OCI-LY7 (cell line): ENCODE results near the gene ZNF343. TPM values are rescaled to one million over a fixed set of nuclear protein-coding genes. Genes with fewer than 3 reads are reported as not detected.

Experiments used
- BruUV-seq: library from RNA; stranded (reverse); fragments of 400-500 nt; replicated peaks from 2 replicates; lab custom pipeline; 2021; lab: Mats Ljungman, UMichigan
- CTCF ChIA-PET: fragments of 300-600 bp; sonication (Branson Sonifier 250); formaldehyde crosslinking; loops from one replicate; lab custom pipeline; 2022; ENCODE audit warnings: antibody characterized with exemption; ENCODE audit not compliant: unreplicated experiment; lab: Charles Lee
- POLR2A ChIA-PET: fragments of 300-600 bp; sonication (Branson Sonifier 250); formaldehyde crosslinking; loops from one replicate; lab custom pipeline; 2022; ENCODE audit warnings: antibody characterized with exemption; lab: Charles Lee
- DNase-seq: peaks from one replicate; pipeline ENCODE4 v3.0.0-alpha.2; 2015; ENCODE audit warnings: low spot score
- H2AFZ ChIP-seq: fragments of 200-600 bp; sonication (generic), shearing (Covaris generic); 2 replicates; pipeline ENCODE4 v1.6.1; 2014; ENCODE audit warnings: mild to moderate bottlenecking, antibody characterized with exemption, low read length, moderate library complexity
- H3K27ac ChIP-seq: fragments of 200-600 bp; sonication (generic); 2 replicates; pipeline ENCODE4 v1.5.1; 2014; ENCODE audit warnings: mixed run types, low read depth, mild to moderate bottlenecking, moderate library complexity, low read length, inconsistent platforms; ENCODE audit not compliant: poor library complexity, severe bottlenecking
- H3K36me3 ChIP-seq: fragments of 200-600 bp; sonication (generic); 2 replicates; pipeline ENCODE4 v1.6.1; 2014; ENCODE audit warnings: mild to moderate bottlenecking, antibody characterized with exemption, low read length, moderate library complexity, mixed read lengths; ENCODE audit not compliant: insufficient read depth
- H3K4me1 ChIP-seq: fragments of 200-600 bp; sonication (generic); 2 replicates; pipeline ENCODE4 v1.5.1; 2014; ENCODE audit warnings: mild to moderate bottlenecking, low read length; ENCODE audit not compliant: insufficient read depth, poor library complexity, severe bottlenecking
- H3K4me2 ChIP-seq: fragments of 200-600 bp; sonication (generic); 2 replicates; pipeline ENCODE4 v1.6.1; 2014; ENCODE audit warnings: mild to moderate bottlenecking, low read length
- H3K4me3 ChIP-seq: fragments of 200-600 bp; sonication (generic); 2 replicates; pipeline ENCODE4 v1.5.1; 2014; ENCODE audit warnings: mild to moderate bottlenecking, low read depth, low read length; ENCODE audit not compliant: poor library complexity, severe bottlenecking
- H3K79me2 ChIP-seq: fragments of 200-600 bp; sonication (generic); 2 replicates; pipeline ENCODE4 v1.6.1; 2016; ENCODE audit warnings: low read depth, mild to moderate bottlenecking, low read length, moderate library complexity, mixed read lengths; ENCODE audit not compliant: insufficient read depth
- H3K9me2 ChIP-seq: fragments of 200-600 bp; sonication (generic); 2 replicates; pipeline ENCODE4 v1.6.1; 2016; ENCODE audit warnings: mild to moderate bottlenecking, low read length, mixed read lengths; ENCODE audit not compliant: insufficient read depth
- H3K9me3 ChIP-seq: fragments of 200-600 bp; sonication (generic); 2 replicates; pipeline ENCODE4 v1.6.1; 2014; ENCODE audit warnings: mild to moderate bottlenecking, mixed run types, low read length, mixed read lengths
- H4K20me1 ChIP-seq: fragments of 200-600 bp; sonication (generic); 2 replicates; pipeline ENCODE4 v1.6.1; 2014; ENCODE audit warnings: mild to moderate bottlenecking, antibody characterized with exemption, low read length, moderate library complexity, mixed read lengths; ENCODE audit not compliant: insufficient read depth
- CTCF ChIP-seq: fragments of 200-600 bp; sonication (generic); conservative IDR thresholded peaks from 2 replicates; pipeline ENCODE4 v1.5.1; 2014; ENCODE audit warnings: mild to moderate bottlenecking, antibody characterized with exemption, low read length, moderate library complexity, mixed read lengths
- EZH2phosphoT487 ChIP-seq: fragments of 200-600 bp; sonication (generic); IDR thresholded peaks from 2 replicates; pipeline ENCODE4 v1.6.1; 2018; ENCODE audit warnings: low read depth, borderline replicate concordance, mild to moderate bottlenecking, mixed run types, antibody characterized with exemption, low read length, moderate library complexity, mixed read lengths
- intact Hi-C: fragments of 100-400 bp; cut with micrococcal nuclease; formaldehyde crosslinking; loops from one replicate; pipeline ENCODE4 v1.10.0; 2022; ENCODE audit not compliant: unreplicated experiment
- total RNA-seq, 2 experiments: library from RNA; depleted of rRNA in 1 of 2; stranded (reverse); fragments of >200 nt in 1 of 2; shearing (Covaris generic) in 1 of 2; gene quantifications; 2 replicates each; pipeline ENCODE4 v1.2.3, GENCODE V29; 2014 to 2022

Gene ZNF343
- total RNA-seq, 2 experiments from 2014 or later, result 7.1 to 11.9 TPM

DNA sequence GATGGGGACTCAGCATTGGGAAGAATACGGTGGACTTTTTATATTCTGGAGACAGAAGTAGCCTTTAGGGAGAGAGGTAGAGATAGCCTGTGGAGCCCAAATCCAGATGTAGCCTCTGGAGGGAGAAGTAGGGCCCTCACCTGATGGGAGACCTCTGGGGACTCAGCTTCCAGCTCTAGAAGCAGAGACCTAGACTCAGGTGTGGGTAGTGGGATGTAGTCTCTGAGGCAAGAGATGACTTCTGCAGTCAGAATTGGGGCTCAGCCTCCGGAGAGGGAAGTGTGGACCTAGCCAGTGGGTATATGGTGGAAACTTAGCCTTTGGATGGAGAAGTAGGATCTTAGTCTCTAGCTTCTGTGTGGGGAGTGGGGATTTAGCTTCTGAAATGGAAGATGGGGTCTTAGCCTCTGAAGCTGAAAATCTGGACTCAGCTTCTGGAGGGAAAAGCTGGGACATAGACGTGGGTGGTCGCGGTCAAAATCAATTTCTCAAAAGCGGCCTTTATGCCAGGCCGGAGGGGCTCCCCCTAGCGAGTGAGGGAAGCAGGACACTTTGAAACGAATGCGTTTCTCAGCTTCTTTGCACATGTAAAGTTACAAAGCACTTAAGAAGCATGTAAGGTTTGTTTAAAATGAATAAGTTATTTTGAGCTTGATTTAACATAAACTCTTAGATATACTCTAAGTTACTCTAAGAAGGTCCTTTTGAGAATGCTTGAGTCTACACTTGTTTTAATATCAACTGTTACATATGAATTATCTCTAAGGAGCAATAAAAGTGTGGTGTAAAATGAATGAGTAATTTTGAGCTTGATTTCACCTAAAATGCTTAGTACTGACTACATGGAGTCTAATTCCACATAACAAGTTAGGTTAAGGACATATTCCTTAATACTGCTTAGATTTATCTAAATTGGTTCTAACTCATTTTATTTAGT is 12.9 kb upstream of the ZNF343 start:
- no peaks in the 10 kb centered on the region for H3K9me2 ChIP-seq
- no peak for TF ChIP-seq EZH2phosphoT487
- TF ChIP-seq CTCF, result peak; percentile 93
- no peaks in the 10 kb centered on the region for H3K9me3 ChIP-seq
- H3K36me3 ChIP-seq, result no peaks in the 10 kb centered on the region
- H3K27ac ChIP-seq, result no peak overlapping the region
- peak; percentile 58 for DNase-seq
- intact Hi-C loops, result loop anchor here (5.0 kb wide), 2 partner anchors 49 to 126 kb away; partner anchors contain the start of gene SNRPB
- no peaks in the 10 kb centered on the region for H3K79me2 ChIP-seq
- no peak overlapping the region for H3K4me3 ChIP-seq
- H3K4me1 ChIP-seq, result peaks cover 8% of the 10 kb centered on the region
- CTCF ChIA-PET, result no interaction called here
- H3K4me2 ChIP-seq, result no peak overlapping the region
- POLR2A ChIA-PET, result interaction anchor here (0.6 to 1.6 kb wide), 6 partner anchors 9 to 173 kb away, joined by 3 to 9 read pairs (median 3); partner anchors contain the start of gene SNRPB
- BruUV-seq, result no TSS peak
- H2AFZ ChIP-seq, result peak overlapping the region; percentile 2; the same call in 1 of the 2 replicates
- H4K20me1 ChIP-seq, result no peaks in the 10 kb centered on the region

GRCh38 chr20:2520617-2521016 is 11.9 kb upstream of the ZNF343 start:
- Histone ChIP-seq H3K9me3 (no peaks in the 10 kb centered on the region), H3K9me2 (no peaks in the 10 kb centered on the region), H2AFZ (no peak overlapping the region), H3K27ac (no peak overlapping the region), H3K4me3 (no peak overlapping the region), H4K20me1 (no peaks in the 10 kb centered on the region), H3K4me2 (no peak overlapping the region), H3K36me3 (no peaks in the 10 kb centered on the region), H3K79me2 (no peaks in the 10 kb centered on the region), H3K4me1 (peaks cover 8% of the 10 kb centered on the region)
- intact Hi-C loops, result loop anchor here (5.0 kb wide), 2 partner anchors 48 to 127 kb away; partner anchors contain the start of gene SNRPB
- POLR2A ChIA-PET, result interaction anchor here (0.9 kb wide), 1 partner anchor 11 kb away, joined by 3 read pairs; no protein-coding TSS in a partner anchor
- TF ChIP-seq EZH2phosphoT487 (no peak), CTCF (no peak)
- CTCF ChIA-PET, result no interaction called here
- BruUV-seq, result no TSS peak
- DNase-seq, result no peak
